DMS 273 (cell line): ENCODE measurements around the gene TSPYL4.
"Not testable (repeated sequence)": the region's sequence is repeated elsewhere in the genome, so short reads cannot be mapped to it uniquely, and the experiment has no call there.

Experiments
- DNase-seq: peaks from one replicate; lab custom pipeline; 2025; ENCODE audit not compliant: unreplicated experiment; lab: John Stamatoyannopoulos, UW

TSPYL4 gene

DNA sequence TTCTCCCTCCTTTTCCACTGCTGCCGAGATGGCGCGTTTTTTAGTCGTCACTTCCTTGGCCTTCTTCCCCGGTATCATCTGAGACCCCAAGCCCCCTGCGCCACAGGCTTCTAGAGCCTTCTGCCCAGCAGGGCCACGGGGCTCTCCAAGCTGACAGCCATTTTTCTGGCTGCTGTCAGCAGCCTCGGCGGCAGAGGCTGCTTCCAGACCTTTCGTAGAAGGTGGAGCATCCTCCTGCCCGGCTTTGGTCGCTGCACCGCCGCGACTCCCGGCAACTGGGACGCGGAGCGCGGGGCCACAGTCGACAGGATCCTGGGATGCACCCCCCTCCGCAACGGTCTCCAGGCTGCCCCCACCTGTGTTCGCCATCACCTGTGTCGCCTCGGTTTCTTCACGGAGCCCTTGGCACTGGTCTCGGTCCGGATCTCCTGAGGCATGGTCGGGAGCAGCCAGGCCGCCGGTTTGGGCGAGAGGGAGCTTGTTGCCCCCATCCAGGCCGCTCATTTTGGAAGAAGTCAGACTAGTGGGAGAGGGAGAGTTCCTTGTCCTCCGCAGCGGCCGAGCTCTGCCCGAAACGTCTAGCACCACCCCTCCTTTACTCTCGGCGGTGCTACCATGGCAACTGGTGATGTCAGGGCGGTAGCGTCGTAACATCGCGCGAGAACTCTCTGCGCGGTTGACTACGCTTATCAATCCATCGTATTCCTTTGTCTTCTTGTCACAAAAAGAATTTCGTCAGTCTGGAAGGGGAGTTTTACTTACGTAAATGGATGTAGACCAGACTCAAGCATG lies at the start of gene TSPYL4:
TSPYL4 (minus strand) TSS at position 571 of the 792 bp plus-strand sequence; CDS start at position 504, 67 bp downstream.
- peak; percentile 98 for DNase-seq

DNA sequence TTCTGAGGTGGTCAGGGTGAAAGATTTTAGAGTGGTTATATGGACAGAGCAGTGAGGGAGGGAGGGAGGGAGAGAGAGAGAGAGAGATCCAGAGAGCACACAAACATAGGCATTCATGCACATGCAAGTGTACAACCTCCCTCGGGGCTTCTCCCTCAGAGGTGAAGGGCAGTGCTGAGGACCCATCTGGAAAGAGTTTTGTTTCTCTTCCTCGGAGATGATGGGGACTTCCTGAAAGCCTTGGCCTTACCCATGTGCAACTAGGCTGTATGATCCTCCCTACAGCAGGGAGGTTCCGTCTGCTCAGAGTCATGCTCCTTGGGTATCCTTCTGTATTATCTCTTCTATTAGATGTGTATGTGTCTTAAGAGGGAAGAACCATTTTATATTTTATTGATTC lies 47.2 kb upstream of the TSPYL4 start:
- no peak for DNase-seq

DNA sequence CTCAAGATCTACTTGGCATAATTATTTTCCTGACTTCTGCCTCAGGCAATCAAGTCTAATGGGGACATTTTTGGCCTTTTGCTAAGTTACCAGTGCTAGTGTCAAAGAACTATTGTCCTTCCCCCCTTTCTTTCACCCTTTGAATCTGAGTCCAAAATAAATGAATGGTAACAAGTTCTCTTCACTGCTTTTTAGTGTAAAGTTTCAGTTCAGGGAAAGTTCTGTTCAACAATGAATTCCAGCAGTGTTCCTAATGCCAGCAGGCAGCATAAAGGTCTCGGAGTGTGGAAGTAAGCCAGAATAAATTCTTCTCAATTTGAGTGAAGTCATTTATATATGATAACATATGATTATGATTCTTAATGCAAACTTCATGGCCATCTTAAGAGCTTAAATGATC lies 46.7 kb upstream of the TSPYL4 start:
- DNase-seq = no peak

DNA sequence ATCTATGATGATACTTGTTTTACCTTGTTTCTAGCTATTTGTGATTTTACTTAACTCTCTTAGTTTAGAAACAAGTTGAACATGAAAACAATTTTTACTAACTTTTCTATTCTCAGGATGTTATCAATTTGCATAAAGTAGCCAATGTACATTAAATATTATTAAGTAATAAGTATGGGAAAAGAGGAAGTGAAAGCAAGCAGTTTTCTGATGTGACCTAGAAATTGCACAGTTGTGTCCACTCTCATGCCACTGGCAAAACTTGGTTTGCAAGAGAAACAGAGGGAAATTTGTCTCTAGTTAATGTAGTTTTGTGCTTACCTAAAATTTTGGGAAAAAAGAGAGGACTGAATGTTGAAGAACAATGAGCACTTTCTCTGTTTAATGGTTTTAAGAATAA lies 45.1 kb upstream of the TSPYL4 start:
- no peak for DNase-seq

DNA sequence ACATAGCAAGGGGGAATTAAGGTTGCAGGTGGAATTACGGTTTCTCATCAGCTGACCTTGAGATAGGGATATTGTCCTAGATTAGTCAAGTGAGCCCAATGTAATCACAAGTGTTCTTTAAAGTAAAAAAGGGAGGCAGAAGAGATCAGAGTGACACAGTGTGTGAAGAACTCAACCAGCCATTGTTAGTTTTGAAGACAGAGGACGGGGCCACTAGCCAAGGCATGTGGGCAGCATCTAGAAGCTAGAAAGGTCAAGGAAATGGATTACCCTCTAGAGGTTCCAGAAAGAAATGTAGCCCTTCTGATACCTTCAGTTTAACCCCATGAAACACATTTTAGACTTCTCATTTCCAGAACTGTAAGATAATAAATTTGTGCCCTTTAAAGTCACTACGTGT lies 44.4 kb upstream of the TSPYL4 start:
- DNase-seq = no peak

DNA sequence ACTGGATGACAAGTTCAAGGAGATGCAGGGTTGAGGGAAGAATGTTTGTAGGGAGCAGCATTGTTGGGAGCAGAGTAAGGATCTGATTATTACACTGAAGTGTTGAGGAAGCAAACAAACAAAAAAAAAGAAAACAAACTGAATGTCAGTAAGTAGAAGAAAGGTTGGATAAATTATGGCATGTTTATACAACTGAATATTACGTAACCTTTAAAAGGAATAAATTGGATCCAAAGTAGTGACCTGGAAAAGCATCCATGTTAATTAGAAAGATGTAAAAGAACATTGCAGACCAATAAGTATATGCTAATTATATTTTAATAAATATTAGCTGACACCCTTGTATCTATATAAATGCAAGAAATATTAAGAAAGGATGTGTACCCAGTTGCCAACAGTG lies 38.7 kb upstream of the TSPYL4 start:
- no peak for DNase-seq

DNA sequence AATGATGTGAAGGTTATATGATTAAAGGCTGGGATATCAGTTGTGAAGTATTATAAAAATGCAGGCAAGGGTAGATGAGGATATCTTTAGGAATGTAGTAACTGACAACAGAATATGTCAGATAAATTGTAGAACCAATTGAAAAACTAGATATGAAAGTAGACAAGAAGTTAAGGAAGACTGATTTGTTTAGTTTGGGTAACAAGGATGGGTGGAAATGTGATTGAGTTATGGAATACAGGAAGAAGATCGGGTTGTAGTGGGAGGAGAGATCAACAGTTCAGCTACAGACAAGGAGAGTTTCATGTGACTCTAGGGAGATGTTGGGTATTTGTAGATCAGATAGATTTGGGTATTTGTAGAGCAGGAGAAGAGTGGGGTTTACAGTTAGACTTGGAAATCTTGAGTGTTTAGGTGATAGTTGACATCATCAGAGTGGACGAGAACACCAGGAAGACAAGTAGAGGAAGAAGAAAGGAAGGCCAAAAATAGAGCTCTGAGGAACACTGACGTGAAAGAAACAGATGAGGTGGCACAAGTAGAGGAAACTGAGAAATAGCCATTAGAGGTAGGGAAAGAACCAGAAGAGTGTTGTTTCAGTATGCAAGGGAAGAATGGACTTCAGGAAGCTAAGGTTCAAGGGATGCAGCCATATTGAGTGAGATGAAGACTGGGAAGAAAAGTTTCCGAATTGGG lies 38.0 kb upstream of the TSPYL4 start:
- DNase-seq = no peak

DNA sequence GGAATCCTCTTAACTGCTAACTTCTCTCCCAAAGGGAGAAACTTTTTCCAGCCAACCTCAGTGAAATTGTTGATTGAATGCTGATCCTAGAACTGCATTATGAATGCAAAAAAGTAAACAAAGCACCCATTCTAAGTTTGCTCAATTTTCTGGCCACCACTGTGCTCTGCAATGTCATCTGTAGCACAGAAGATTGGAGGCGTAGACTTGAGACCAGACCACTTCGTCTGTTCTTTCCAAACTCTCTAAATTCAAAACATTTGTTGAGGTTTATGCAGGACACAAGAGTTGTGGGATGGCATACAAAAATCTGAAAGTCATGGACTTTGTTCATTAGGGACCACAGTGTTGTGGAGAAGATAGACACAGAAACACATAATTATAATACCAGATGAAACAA lies 36.9 kb upstream of the TSPYL4 start:
- no peak for DNase-seq

DNA sequence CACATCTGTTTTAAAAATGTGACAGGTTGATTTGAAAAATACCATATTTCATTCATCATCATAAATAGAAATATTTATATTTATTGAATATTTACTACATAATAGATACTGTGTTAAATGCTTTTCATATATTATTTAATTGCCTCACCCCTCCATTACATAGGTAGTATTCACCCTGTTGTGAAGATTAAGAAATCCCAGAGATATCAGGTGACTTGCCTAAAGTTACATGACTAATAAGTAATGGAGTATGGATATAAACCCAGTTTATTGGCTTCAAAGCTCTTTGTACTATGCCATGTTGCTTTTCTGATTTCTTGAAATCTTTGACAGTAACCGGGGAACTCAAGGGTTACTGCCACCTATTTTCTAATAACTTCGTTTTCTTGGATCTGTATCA lies 36.0 kb upstream of the TSPYL4 start:
- DNase-seq = no peak

DNA sequence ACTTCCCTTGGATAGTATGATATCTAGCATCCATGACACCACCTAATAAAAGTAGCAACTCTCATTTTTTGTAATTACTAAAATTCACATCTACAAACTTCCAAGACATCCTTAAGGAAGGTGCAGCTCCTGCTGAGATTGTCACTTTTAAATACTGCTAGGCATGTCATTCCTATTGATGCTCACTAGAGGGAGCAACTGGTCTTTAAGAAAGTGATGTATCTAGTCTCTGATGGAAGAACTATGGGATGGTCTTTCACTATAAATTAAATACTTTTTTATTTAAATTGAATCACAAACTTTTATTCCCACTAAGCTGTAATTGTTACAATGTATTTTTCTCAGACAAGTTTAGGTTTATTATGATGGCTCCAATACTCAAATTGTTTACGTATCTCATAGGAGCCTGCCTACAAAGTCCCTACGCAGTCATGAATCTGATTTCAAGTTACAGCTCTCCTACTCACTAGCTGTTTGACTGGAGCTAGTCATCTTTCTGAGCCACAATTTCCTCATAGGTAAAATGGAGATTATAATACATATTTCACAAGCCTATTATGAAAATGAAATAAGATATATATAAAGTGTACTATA lies 33.9 kb upstream of the TSPYL4 start:
- peak; percentile 68 for DNase-seq

DNA sequence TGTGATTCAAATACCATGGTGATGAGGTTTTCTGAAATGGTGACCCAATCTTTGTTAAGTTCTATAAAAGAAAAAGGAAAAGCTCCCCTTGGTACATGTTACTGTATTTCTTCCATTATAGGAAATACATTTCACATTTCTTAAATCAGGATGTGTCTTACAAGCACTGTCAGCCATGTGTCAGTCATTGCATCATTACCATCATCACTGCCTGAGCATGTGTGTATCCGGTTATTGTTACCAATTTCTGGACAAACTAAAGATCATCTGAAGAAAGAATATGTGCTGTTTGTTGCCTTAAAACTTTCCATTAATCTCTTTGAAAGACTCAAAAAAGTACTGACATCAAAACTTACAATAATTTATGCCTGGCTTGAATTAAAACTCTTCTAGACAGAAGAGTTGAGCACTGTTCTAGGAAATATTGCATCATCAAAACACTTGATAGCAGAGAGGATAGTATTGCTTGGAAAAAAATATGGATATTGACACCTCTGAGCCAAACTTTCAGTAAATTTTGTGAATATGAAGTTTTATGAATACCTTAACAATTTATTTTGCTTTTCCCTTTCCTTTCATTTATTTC lies 33.0 kb upstream of the TSPYL4 start:
- DNase-seq = no peak

DNA sequence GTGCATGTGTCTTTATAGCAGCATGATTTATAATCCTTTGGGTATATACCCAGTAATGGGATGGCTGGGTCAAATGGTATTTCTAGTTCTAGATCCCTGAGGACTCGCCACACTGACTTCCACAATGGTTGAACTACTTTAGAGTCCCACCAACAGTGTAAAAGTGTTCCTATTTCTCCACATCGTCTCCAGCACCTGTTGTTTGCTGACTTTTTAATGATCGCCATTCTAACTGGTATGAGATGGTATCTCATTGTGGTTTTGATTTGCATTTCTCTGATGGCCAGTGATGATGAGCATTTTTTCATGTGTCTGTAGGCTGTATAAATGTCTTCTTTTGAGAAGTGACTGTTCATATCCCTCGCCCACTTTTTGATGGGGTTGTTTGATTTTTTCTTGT lies 31.1 kb upstream of the TSPYL4 start:
- not testable (repeated sequence) for DNase-seq

DNA sequence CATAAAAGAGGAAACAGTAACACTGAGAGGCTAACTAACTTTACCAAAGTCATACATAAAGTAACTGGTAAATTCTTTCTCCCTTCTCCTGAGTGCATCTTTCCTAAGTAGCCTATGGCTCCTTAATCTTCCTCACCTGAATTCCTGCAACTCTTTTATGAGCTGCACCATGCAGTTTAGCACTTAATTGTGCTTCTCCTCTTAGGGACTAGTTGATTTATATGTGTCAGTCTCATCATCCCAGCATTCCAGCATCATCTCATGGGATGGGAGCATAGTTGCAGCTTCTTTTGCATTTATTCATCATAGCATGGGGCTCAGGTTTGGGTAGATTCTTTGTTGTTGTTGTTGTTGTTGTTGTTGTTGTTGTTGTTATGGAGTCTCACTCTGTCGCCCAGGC lies 29.3 kb upstream of the TSPYL4 start:
- DNase-seq = no peak

DNA sequence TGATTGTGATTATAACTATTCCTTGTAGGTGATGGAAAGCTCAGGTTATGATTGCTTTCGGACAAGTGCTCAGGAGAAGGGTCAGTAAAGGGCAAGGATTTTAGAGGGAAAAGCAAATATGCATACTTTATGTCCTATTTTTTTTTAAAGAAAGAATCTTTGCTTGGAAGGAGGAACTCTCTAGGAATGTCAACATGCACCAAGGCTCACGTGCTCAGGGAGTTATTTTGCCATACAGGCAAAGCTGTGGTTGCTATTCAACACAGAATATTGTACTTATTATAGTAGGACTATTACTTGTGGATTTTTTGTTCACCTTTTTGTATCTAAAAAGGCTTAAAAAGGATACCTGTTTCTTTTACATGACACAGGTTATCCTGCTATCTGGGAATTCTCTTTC lies 28.8 kb upstream of the TSPYL4 start:
- DNase-seq = no peak

DNA sequence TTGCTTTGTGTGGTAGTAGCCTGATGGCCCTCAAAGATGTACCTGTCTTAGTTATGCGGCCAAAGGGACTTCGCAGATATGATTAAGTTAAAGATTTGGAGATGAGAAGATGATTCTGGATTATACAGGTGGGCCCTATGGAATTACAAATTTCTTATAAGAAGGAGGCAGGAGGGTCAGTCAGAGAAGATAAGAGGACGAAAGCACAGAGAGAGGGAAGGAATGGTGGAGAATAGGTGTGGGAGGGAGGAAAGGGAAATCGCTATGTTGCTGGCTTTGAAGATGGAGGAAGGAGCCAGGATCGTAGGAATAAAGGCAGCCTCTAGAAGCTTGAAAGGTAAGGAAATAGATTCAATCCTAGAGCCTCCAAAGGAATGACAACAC lies 27.1 kb upstream of the TSPYL4 start:
- DNase-seq = no peak

DNA sequence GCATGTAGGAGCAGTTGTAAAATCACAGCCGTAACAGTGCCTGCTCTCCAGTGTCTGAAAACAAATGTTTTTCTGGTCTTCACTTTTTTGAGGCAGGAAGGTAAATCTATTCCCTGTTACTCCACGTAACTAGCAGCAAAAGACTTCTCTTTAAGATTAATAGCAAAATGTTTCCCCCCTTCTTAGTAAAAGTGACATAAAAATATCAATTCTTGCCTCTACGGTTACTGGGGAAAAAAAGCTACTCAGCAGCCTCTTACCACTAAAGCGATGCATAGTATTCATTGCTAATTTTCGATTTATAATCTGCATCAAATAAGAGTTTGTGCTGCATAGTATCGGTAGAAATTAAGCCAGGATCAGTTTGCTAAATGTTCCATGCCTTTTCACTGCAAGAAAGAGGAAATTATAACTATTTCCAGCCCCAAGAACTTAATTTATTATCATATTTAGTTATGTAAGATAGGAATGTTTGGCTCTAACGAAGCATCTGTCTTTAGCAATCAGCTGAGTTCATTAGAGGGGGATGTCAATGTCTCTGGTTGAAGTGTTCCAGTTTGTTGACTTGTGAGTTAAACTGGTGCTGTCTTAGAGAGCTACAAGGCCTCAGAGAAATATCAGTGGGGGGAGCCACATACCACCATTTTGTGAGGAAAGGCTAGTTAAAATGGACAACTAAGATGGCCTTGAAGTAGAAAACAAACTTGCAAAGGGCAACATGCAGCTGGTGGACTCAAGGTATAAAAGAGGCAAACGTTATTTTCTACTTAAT lies 26.5 kb upstream of the TSPYL4 start:
- peak; percentile 43 for DNase-seq

DNA sequence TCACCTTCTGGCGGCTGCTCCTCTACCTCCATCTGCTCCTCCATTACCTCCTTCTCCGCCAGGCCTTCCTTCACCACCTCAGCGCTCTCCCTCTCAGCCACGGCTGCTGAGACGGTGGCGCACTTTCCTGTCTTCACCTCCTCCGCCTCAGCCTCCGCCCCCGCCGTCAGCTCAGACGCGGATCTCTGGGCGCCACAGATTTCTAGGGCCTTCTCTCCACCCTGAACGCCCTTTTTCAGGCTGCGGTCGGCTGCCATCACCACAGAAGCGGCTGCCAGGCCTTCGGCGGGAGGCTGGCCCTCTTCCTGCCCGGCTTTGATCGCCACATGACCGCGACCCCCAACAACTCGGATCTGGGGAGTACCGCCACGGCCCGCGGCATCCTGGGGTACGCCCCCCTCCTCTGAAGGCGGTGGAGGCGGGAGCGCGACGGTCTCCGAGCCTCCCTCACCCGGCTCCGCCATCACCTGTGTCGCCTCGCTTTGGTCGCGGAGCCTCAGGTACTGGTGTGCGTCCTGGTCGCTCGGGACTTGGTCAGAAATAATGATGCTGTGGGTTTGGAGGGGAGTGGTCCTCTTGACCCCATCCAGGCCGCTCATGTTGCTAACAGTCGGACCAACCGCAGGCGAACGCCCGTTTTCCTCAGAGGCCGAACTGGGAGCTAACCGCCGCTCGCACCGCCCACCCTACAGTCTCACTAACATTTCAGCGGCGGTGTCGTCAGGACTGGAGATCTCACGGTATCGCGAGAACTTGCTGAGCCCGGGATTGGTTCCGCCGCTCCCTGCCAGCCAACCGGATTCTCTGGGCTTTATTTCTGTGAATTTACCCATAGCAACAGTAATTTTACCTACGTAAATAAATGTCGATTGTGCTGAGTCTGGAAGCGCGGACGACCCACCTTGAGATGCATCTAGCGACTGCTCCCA lies 25.6 kb upstream of the TSPYL4 start, which contains the start of gene TSPYL1:
TSPYL1 (minus strand) TSS at position 699 of the 929 bp plus-strand sequence; CDS start at position 599, 100 bp downstream.
- peak; percentile 99 for DNase-seq

DNA sequence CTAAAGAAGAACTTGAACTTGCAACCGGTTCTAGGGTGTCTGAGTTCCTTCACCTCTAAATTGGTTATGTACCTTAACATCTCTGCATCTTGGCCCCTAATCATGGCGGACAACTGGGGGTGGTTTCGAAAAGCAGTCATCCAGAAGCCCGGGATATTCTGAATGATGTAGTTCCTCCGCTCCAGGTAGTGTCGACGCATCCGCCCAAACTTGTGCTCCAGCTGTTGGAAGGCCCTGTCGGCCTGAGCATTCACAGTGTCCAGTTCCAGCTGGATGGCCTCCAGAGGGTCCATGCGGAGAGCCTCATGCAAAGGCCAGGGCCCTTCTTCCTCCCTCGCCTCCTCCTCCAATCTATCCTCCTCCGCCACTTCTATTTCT lies 25.0 kb upstream of the TSPYL4 start:
- DNase-seq = no peak

DNA sequence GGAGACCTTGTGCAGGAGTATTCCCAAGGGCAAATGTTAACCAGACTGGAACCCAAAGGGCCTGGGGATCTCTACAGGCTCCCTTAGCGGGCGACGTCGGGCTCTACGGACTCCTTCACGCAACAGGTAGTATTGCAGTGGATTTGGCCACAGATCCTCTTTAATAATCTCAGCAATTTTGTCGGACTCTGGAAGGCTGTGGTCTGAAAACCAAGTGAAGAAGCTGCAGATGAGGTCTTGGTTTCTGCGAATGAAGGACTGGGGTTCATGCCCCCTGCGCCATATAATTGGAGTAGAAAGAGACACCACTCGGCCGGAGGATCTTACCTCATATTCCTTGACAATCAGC lies 24.6 kb upstream of the TSPYL4 start:
- DNase-seq = peak; percentile 30

DNA sequence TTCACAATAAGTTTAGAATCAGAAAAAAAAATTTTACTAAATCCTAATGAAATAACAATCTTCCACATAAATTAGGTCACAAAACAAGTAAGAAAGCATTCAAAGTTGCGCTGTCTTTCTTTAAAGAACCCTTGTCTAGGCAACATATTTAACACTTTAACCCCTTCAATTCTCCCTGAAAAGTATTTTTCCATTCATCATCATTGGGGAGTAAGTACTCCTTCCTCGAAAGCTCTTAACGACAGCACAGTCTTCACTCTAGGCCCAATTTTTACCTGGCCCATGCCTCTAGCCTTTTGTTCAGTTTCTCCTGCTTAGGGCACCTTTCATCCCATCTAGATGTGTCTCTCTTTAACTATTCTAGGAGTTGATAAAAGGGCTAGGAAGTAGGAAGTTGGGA lies 23.2 kb upstream of the TSPYL4 start:
- peak; percentile 12 for DNase-seq
